Endothelial cell (in vitro differentiated cells): ENCODE data around the gene NELFA. TPM values are rescaled to one million over a fixed set of nuclear protein-coding genes. Genes with fewer than 3 reads are reported as not detected.

Experiments used
- DNase-seq: peaks from one replicate; pipeline ENCODE4 v3.0.0; 2021; ENCODE audit warnings: low spot score
- H3K27ac Mint-ChIP-seq: one replicate; pipeline ENCODE4 v1.8.0; 2021; ENCODE audit warnings: mixed read lengths, inconsistent platforms; ENCODE audit not compliant: unreplicated experiment
- H3K27me3 Mint-ChIP-seq: one replicate; pipeline ENCODE4 v1.8.0; 2021; ENCODE audit warnings: mild to moderate bottlenecking, moderate library complexity, mixed read lengths, inconsistent platforms; ENCODE audit not compliant: unreplicated experiment
- H3K36me3 Mint-ChIP-seq: one replicate; pipeline ENCODE4 v1.8.0; 2021; ENCODE audit warnings: mild to moderate bottlenecking, low read depth, mixed read lengths, inconsistent platforms; ENCODE audit not compliant: unreplicated experiment
- H3K4me1 Mint-ChIP-seq: one replicate; pipeline ENCODE4 v1.8.0; 2021; ENCODE audit warnings: mild to moderate bottlenecking, mixed read lengths, inconsistent platforms; ENCODE audit not compliant: unreplicated experiment
- H3K4me3 Mint-ChIP-seq: one replicate; pipeline ENCODE4 v1.8.0; 2021; ENCODE audit warnings: mild to moderate bottlenecking, mixed read lengths, inconsistent platforms; ENCODE audit not compliant: unreplicated experiment
- H3K9me3 Mint-ChIP-seq: one replicate; pipeline ENCODE4 v1.8.0; 2021; ENCODE audit warnings: mixed read lengths, inconsistent platforms; ENCODE audit not compliant: unreplicated experiment
- total RNA-seq: library from RNA; stranded (reverse); fragmentation: NEBNext Ultra II Directional; extraction: Animal tissue kit (Norgen Biotek cat#: 25700); gene quantifications from one replicate; pipeline ENCODE4 v1.2.1, GENCODE V29; 2021; ENCODE audit not compliant: unreplicated experiment
- TF ChIP-seq, protein P1 (sequence below): fragments of 200-600 bp; sonication (generic); IDR thresholded peaks from one replicate; pipeline ENCODE4 v1.5.0; 2021; ENCODE audit warnings: antibody characterized with exemption; ENCODE audit not compliant: unreplicated experiment

Gene NELFA
- total RNA-seq, 1 donor from 2014 or later: 30.2 TPM

DNA sequence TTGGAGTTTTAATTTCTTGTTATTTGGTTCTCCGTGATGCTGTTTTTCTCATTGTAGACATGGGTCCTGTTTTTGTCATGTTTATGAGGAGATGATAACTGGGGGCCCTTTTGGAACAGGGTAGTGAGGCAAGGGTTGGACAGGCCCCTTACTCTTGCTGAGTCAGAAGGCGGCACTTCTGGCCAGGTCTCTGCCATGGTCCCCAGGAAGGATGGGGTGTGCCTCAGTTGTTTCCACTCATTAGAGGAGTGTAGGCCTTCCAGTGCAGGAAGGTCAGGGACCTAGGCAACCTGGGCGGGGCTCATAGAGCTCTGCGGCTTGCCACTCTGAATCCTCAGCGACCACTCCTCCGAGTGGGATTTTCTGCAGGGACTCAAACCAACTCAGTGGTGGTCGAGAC is 68.2 kb downstream of the NELFA start:
- no peaks in the 10 kb centered on the region for H3K4me1 Mint-ChIP-seq
- H3K27ac Mint-ChIP-seq: no peak overlapping the region
- TF ChIP-seq, protein P1, sequence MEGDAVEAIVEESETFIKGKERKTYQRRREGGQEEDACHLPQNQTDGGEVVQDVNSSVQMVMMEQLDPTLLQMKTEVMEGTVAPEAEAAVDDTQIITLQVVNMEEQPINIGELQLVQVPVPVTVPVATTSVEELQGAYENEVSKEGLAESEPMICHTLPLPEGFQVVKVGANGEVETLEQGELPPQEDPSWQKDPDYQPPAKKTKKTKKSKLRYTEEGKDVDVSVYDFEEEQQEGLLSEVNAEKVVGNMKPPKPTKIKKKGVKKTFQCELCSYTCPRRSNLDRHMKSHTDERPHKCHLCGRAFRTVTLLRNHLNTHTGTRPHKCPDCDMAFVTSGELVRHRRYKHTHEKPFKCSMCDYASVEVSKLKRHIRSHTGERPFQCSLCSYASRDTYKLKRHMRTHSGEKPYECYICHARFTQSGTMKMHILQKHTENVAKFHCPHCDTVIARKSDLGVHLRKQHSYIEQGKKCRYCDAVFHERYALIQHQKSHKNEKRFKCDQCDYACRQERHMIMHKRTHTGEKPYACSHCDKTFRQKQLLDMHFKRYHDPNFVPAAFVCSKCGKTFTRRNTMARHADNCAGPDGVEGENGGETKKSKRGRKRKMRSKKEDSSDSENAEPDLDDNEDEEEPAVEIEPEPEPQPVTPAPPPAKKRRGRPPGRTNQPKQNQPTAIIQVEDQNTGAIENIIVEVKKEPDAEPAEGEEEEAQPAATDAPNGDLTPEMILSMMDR: no peak
- DNase-seq: no peak
- H3K27me3 Mint-ChIP-seq: peaks cover 1% of the 10 kb centered on the region
- no peak overlapping the region for H3K4me3 Mint-ChIP-seq
- H3K9me3 Mint-ChIP-seq: no peaks in the 10 kb centered on the region
- peaks cover 5% of the 10 kb centered on the region for H3K36me3 Mint-ChIP-seq

DNA sequence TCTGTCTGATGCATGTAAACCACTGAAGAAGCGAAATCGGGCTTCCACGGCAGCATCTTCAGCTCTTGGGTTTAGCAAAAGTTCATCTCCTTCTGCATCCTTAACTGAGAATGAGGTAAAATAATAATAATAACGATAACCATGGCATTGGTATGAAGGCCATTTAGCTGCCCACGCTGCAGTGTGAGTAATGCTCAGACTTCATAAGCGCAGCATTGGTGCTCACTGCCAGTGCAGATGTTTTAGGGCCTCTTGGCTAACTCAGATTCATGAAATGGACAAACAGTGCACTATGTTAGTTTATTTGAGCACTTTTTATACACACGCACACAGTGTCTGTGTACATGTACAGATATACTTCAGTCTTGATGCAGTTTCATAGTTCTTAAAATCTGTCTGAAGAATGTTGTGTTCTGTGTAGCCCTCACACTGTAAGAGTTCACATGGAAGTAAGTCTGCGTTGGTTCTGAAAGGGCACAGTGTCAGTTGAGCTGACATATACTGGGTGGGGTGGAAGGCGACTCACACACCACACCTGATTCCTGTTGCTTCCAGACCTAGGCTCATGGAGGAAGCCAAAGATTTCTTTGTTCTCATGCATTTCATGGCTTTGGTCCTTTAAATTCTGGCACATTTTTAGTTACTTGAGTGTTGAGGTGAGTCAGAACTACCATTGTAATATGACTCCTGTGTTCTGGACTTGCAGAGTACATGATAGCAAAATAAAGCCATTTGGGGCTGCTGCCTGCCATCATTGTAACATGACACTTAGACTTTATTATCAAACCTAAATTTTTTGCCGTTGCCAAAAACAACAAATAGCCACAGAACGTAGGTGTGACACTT is 68.9 kb downstream of the NELFA start:
- no peaks in the 10 kb centered on the region for H3K27me3 Mint-ChIP-seq
- peaks cover 5% of the 10 kb centered on the region for H3K36me3 Mint-ChIP-seq
- H3K9me3 Mint-ChIP-seq: no peaks in the 10 kb centered on the region
- no peak for DNase-seq
- no peak overlapping the region for H3K27ac Mint-ChIP-seq
- H3K4me1 Mint-ChIP-seq: no peaks in the 10 kb centered on the region
- H3K4me3 Mint-ChIP-seq: no peak overlapping the region
- TF ChIP-seq, protein P1: no peak

DNA sequence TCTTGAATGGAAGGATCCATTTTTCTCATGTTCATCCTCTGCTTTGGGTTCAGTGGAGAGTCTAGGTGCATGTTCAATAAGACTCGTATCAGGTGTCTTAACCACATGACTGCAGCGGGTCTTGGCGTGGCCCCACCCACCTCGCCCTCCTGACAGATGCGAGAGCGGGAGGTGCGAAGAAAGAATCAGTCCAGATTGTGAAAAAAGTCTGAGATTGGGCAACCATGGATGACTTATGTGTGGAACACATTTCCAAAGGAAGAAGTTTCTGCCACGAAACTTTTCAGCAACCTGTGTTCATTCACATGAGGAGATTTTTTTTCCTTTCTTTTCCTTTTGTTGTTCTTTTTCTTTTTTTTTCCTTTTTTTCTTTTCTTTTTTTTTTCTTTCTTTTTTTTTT is 70.7 kb downstream of the NELFA start:
- no peak overlapping the region for H3K4me3 Mint-ChIP-seq
- no peak for DNase-seq
- no peaks in the 10 kb centered on the region for H3K36me3 Mint-ChIP-seq
- no peaks in the 10 kb centered on the region for H3K4me1 Mint-ChIP-seq
- no peaks in the 10 kb centered on the region for H3K9me3 Mint-ChIP-seq
- H3K27me3 Mint-ChIP-seq: no peaks in the 10 kb centered on the region
- TF ChIP-seq, protein P1: no peak
- H3K27ac Mint-ChIP-seq: no peak overlapping the region

DNA sequence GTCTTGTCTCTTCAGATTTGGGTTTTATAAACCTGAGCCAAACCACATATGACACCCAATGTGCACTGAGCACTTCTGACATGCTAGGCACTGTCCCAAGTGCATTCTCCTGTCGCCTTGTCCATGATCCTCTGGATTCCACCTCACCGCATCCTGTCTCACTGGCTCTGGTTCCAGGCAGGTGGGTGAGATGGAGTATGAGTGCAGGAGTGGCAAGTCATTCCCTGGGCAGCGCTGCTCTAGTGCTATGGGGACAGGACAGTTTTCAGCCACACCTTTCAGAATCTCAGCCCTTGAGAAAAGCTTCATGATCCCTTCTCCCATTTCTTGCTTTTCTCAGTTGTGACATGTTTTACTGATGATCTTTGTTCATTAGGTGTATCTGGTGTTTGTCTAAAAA is 71.2 kb downstream of the NELFA start:
- H3K4me1 Mint-ChIP-seq: no peaks in the 10 kb centered on the region
- H3K9me3 Mint-ChIP-seq: no peaks in the 10 kb centered on the region
- H3K36me3 Mint-ChIP-seq: no peaks in the 10 kb centered on the region
- TF ChIP-seq, protein P1: no peak
- DNase-seq: no peak
- H3K4me3 Mint-ChIP-seq: no peak overlapping the region
- H3K27ac Mint-ChIP-seq: no peak overlapping the region
- H3K27me3 Mint-ChIP-seq: no peaks in the 10 kb centered on the region

DNA sequence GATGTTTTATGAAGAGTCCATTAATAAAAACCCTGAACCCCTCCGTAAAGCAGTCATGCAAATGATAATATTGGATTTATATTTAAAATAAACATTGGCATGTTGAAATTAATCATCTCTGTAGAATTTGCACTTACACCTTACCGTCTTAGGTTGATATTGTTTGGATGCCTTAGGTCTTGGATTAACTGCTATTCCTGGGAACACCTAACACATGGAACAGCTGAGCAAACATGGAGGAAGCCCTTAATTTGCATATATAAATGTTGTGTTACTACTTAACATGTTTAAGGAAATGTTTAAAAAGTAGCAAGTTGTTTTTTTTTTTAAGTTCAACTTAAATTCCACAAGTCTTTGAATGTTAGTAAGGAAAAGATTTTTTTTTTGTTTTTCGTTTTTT is 75.1 kb downstream of the NELFA start:
- Mint-ChIP-seq H3K36me3 (peaks cover 7% of the 10 kb centered on the region), H3K27me3 (no peaks in the 10 kb centered on the region), H3K9me3 (no peaks in the 10 kb centered on the region), H3K27ac (no peak overlapping the region), H3K4me3 (no peak overlapping the region), H3K4me1 (no peaks in the 10 kb centered on the region)
- no peak for DNase-seq
- TF ChIP-seq, protein P1: no peak
